ENCODE measurements around the gene ORAI3.
A peak's percentile ranks its signal among the peaks of the same experiment; 100 is the strongest.

The ORAI3 gene

GRCh38 chr16:30947859-30948666 lies 805 bp upstream of the ORAI3 start:
- DNase-seq, result peak; percentile 36 to 48

DNA sequence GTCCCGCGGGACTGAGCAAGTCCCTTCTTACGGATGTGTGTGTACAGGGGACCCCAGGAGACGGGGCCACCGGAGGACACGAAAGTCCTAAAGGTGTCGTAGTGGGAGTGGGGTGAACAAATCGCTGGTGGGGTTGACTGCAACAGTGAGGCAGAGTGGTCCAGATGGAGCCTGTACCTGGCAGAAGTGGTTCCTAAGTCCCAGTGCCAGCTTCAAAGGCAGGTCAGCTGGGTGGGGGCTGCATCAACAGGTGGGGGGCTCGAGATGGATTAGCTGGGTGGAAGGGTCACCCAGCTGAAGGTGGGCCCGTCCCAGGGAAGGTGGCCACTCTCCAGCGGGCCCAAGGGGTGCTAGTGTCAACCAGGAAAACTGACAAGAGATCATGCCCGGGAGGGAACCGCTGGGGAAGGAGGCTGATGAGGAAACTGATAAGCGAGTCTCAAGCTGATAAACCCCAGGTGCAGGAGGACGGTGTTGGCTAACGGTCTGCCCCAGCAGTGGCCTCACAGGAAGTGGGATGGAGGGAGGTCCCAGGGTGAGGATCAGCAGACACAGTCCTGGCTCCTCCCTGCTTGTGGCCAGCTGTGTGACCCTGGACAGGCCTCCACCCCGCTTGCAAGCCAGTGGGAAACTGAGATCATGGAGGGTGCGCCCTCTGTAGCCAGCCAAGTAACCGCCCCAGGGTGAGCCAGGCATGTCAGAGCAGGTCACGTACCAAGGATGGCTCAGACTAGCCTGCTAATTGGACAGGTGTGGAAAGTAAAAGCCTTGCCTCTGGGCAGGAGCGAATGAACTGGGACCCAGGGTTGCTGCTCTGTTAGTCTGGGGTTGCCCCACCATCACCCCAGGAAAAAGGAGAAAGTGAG lies 1.0 kb downstream of the ORAI3 start:
- DNase-seq, result peak; percentile 33 to 48

GRCh38 chr16:30950516-30951065 lies 1.7 kb downstream of the ORAI3 start:
- DNase-seq, result no peak

GRCh38 chr16:30951193-30951592 lies 2.3 kb downstream of the ORAI3 start:
- DNase-seq, result no peak

DNA sequence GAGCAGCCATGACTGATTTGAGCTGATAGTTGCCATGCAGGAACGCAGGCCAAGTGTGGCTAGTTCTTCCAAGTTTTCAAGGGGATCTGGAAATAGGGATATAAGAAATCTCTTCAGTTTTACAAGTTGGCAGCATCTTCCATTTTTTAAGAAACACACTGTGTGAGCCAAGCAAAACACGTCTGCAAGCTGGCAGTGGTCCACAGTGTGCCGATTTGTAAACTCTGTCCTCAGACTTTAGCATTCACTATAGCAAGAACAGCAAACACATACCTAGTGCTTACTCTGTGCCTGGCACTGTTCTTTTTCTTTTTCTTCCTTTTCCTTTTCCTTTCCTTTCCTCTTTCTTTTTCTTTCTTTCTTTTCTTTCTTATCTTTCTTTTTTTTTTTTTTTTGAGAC lies 2.9 kb downstream of the ORAI3 start:
- no peak for DNase-seq

DNA sequence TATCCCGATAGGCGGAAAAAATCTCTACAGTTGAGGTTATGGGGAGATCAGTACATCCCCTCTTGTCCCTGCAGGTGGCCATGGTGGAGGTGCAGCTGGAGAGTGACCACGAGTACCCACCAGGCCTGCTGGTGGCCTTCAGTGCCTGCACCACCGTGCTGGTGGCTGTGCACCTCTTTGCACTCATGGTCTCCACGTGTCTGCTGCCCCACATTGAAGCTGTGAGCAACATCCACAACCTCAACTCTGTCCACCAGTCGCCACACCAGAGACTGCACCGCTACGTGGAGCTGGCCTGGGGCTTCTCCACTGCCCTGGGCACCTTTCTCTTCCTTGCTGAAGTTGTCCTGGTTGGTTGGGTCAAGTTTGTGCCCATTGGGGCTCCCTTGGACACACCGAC lies 4.2 kb downstream of the ORAI3 start:
- no peak for DNase-seq

GRCh38 chr16:30953511-30954124 lies 4.8 kb downstream of the ORAI3 start:
- peak; percentile 67 to 71 for DNase-seq

DNA sequence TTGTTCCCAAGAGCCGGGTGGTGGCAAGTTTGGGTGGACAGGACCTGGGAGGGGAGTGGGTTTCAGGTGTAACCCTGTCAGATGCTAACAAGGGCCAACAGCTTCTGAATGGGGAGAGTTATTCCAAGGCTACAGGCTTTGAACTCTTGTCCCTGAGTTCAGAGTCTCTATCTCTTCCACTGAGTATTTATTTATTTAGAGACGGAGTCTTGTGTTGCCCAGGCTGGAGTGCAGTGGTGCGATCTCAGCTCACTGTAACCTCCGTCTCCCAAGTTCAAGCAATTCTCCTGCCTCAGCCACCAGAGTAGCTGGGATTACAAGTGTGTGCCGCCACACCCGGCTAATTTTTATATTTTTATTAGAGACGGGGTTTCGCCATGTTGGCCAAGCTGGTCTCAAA lies 6.1 kb downstream of the ORAI3 start:
- DNase-seq, result no peak

- peak; percentile 79 to 86 for DNase-seq
These were observed 8.0 kb downstream of the ORAI3 start for GRCh38 chr16:30956601-30957455.

DNA sequence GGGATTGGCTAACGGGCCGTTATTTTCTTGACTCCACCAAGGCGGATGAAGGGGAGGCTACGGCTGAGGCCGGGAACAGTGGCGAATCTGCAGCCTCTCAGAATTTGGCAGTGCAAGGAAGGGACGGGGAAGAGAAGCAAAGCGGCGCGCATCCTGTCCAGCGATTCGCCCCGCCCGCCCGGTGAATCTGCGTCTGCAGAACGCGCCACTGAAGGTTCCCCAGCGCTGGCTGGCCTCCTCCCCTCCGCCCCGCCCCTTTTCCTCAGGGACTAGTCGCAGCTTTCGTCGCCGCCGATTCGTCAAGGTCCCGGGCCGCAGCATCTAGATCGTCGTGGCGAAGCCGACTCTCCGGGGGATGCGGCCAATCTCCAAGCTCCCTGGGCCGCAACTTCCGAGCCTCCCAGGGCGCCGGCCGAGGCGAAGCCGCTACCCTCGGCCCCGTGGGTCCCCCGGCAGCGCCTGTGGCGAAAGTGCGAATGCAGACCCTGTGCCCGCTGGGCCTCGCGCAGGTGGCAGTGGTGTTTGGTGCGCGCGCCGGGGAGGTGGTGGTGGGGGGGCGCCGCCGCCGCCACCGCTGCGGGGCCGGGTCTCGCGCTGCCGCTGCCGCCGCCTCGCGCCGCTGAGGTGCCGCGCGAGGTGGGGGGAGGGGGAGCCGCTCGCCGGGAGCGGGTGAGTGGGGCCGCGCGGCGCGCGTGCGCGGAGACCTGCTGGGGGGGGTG lies 8.7 kb downstream of the ORAI3 start, which contains the start of gene SETD1A:
TSS of gene SETD1A (plus strand) at position 299 of the 719 bp plus-strand sequence. CDS start 978 bp downstream, outside the sequence.
- DNase-seq, result peak; percentile 96 to 97

DNA sequence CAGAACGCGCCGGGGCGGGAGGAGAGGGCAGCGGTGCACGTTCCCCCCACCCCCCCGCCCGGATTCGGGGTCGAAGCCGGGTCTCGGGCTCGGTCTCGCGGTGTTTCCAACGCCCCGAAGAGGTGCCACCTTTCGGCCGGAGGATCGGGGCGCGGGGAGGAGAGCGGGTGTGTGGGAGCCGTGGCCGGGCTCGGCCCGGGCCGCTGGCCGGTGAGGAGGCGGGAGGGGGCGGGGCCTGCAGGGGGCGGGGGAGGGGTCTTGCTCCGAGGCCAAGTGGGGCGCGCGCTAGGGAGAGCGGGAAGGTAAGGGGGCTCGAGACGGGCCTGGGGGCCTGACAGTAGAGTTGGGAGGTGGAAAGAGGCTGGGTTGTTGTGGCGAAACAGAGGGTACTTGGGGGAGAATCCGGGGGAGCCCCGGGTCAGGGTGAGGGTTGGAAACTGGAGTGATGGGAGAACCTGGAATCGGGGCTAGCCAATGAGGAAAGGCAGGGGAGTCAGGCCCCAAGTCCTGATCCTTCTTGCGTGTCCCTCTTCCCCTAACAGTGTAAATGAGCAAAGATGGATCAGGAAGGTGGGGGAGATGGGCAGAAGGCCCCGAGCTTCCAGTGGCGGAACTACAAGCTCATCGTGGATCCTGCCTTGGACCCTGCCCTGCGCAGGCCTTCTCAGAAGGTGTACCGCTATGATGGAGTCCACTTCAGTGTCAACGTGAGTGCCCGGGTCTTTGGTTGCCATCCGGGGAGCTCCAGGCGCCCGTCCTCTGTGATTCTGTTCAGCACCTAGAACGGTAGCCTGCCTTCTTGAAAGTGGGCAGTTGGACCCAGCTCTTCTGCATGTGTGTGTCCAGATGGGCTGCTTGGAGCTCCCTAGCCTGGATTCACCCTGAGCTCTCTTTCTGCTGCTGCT lies 9.6 kb downstream of the ORAI3 start:
- peak in 1 of 2 donors; percentile 62 for DNase-seq

DNA sequence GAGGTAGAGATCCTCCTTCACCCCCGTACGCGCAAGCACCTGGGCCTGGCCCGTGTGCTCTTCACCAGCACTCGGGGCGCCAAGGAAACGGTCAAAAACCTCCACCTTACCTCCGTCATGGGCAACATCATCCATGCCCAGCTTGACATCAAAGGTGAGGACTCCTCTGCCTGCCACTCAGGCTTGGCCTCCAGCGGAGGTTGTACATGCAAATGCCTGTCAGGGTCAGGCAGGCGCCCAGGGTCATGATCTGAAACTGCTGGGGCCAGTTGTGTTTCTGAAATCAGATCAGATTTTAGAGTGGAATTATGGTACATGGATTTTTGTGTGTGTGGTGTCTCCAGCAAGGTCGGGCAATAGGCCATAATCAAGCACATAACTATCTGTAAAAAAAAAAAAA lies 12.5 kb downstream of the ORAI3 start:
- DNase-seq, result no peak

GRCh38 chr16:30963925-30964511 lies 15.2 kb downstream of the ORAI3 start:
- DNase-seq, result no peak

DNA sequence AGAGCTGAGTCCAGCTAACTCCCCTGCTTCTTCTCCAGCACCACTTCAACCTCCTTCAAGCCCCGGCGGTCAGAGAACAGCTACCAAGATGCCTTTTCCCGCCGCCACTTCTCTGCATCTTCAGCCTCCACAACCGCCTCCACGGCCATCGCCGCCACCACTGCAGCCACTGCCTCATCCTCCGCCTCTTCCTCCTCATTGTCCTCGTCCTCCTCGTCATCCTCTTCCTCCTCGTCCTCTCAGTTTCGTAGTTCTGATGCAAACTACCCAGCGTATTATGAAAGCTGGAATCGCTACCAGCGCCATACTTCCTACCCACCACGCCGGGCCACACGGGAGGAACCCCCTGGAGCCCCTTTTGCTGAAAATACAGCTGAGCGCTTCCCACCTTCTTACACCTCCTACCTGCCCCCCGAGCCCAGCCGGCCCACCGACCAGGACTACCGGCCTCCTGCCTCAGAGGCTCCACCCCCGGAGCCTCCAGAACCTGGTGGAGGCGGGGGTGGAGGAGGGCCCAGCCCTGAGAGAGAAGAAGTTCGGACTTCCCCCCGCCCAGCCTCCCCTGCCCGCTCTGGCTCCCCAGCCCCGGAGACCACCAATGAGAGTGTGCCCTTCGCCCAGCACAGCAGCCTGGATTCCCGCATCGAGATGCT lies 15.8 kb downstream of the ORAI3 start:
- no peak for DNase-seq

GRCh38 chr16:30965436-30965835 lies 16.6 kb downstream of the ORAI3 start:
- no peak for DNase-seq

DNA sequence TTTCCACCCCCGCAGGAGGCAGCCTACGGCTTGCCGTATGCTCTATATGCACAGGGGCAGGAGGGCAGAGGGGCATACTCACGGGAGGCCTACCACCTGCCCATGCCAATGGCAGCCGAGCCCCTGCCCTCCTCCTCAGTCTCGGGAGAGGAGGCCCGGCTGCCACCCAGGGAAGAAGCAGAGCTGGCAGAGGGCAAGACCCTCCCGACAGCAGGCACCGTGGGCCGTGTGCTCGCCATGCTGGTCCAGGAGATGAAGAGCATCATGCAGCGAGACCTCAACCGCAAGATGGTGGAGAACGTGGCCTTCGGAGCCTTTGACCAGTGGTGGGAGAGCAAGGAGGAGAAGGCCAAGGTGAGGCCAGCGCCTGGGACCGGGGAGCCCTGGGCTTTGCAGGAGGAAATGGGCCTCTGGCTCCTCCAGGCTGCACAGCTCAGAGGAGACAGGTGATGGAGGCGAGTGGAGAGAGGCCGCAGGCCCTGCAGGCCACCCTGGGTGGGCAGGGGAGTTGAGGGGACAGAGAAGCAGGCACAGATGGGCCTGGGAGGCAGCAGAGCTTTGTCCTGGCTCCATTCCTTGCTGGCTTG lies 17.3 kb downstream of the ORAI3 start:
- no peak for DNase-seq

DNA sequence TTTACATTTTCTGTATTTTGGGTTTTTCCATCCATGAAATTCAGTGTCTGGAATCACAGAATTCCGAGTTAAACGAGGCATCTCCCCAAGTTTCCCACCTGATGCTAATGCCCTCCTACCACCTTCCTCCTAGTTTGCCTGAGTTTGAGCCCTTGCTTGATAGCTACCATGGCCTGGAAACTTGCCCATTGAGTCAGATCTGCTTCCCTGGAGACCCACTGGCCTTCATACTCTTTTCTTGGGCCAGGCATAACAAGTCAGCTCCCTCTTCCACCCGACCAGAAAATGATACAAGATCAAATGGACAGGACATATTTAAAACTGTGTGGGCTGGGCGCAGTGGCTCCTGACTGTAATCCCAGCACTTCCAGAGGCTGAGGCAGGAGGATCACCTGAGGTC lies 18.9 kb downstream of the ORAI3 start:
- no peak for DNase-seq

GRCh38 chr16:30969246-30969842 lies 20.5 kb downstream of the ORAI3 start:
- no peak for DNase-seq

DNA sequence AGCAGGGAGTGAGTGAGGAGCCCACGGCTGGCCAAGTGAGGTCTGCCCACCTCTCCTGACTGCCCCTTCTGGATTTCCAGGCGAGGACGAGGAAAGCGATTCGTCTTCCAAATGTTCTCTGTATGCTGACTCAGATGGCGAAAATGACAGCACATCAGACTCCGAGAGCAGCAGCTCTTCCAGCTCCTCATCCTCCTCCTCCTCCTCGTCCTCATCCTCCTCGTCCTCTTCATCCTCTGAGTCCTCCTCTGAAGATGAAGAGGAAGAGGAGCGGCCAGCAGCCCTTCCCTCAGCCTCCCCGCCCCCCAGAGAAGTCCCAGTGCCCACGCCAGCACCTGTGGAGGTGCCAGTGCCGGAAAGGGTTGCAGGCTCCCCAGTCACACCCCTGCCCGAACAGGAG lies 22.4 kb downstream of the ORAI3 start:
- no peak for DNase-seq
